Tibial nerve (tissue), 4 donors: Measurements from ENCODE around the gene ZMAT1. TPM values are rescaled to one million over a fixed set of nuclear protein-coding genes. Genes with fewer than 3 reads are reported as not detected.

Experiments
- DNase-seq, 2 donors: peaks; one replicate each; pipeline ENCODE4 v3.0.0-alpha.2; 2019; ENCODE audit warnings: low spot score in 2 of 2
- H3K27ac ChIP-seq, 4 donors: fragments of 200-600 bp; sonication (generic) in 3 of 4; one replicate each; pipeline ENCODE4 v1.5.1; 2017 to 2019; ENCODE audit warnings: mild to moderate bottlenecking in 1 of 4
- H3K27me3 ChIP-seq, 2 donors: fragments of 200-600 bp; sonication (generic) in 1 of 2; one replicate each; pipeline versions ENCODE4 v1.5.1 to v1.6.0; 2017 to 2019
- H3K36me3 ChIP-seq, 3 donors: fragments of 200-600 bp; sonication (generic); one replicate each; pipeline ENCODE4 v1.5.1; 2018 to 2019
- H3K4me1 ChIP-seq, 4 donors: fragments of 200-600 bp; sonication (generic) in 3 of 4; one replicate each; pipeline ENCODE4 v1.5.1; 2017 to 2019
- H3K4me3 ChIP-seq, 4 donors: fragments of 200-600 bp; sonication (generic) in 3 of 4; one replicate each; pipeline ENCODE4 v1.5.1; 2017 to 2019; ENCODE audit warnings: mild to moderate bottlenecking in 1 of 4, moderate library complexity in 1 of 4
- H3K9me3 ChIP-seq, 4 donors: fragments of 200-600 bp; sonication (generic) in 3 of 4; one replicate each; pipeline ENCODE4 v1.5.1; 2017 to 2019
- EP300 ChIP-seq, 2 donors: sonication (generic); formaldehyde crosslinking; IDR thresholded peaks; one replicate each; pipeline ENCODE4 v1.6.1; 2017; ENCODE audit warnings: antibody characterized with exemption in 2 of 2, mild to moderate bottlenecking in 1 of 2
- POLR2A ChIP-seq, 2 donors: fragments of 450-650 bp; IDR thresholded peaks; one replicate each; pipeline ENCODE4 v1.6.1; 2017; ENCODE audit warnings: antibody characterized with exemption in 2 of 2, mild to moderate bottlenecking in 2 of 2, moderate library complexity in 2 of 2
- WGBS, 2 donors: methylation state at CpG; one replicate each; pipeline ENCODE4 v1.1.5; 2018; 5-methylcytosine and 5-hydroxymethylcytosine counted together
- total RNA-seq, 4 donors: library from RNA; depleted of rRNA; stranded (reverse); fragments of >200 nt; gene quantifications; one replicate each; pipeline ENCODE4 v1.1.0, GENCODE V29; 2016
- TF ChIP-seq, protein P1 (sequence below), 5 experiments: fragments of 200-600 bp in 3 of 5; fragments of 450-650 bp in 2 of 5; sonication (generic) in 3 of 5; IDR thresholded peaks; one replicate each; pipeline ENCODE4 v1.5.1; 2016 to 2019; ENCODE audit warnings: antibody characterized with exemption in 5 of 5, mild to moderate bottlenecking in 3 of 5, moderate library complexity in 2 of 5

Gene ZMAT1
- total RNA-seq, 4 donors from 2014 or later, result 26.7 to 34.5 (median 32.9) TPM

DNA sequence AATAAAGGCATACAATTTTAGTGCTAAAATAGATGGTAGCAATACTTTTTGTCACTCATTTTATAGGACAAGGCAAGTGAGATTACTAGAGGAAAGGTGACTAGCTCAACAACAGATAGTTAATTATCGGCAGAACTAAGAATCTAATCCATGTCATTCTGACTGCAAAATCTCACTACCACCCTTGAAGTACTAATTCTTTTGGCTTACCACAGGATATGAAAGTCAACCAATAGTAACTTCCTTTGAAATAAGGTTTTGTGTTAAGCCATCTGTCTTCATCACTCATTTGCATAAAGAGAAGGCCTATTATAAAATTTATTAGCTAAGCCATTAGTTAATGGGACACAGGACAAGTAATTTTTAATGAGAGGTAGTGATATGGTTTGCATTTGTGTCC, 25.3 kb upstream of the ZMAT1 start:
- Histone ChIP-seq H3K9me3 (no peaks in the 10 kb centered on the region), H3K27ac (no peak overlapping the region), H3K36me3 (no peaks in the 10 kb centered on the region), H3K4me3 (no peak overlapping the region), H3K4me1 (no peaks in the 10 kb centered on the region), H3K27me3 (no peaks in the 10 kb centered on the region)
- DNase-seq, result no peak
- WGBS, 2 donors, result 89 to 95% methylated on average over 1 of the region's 1 CpG
- TF ChIP-seq EP300 (IDR thresholded peaks at IDR 0.05) (no peak), POLR2A (IDR thresholded peaks at IDR 0.05) (no peak)
- TF ChIP-seq, protein P1, sequence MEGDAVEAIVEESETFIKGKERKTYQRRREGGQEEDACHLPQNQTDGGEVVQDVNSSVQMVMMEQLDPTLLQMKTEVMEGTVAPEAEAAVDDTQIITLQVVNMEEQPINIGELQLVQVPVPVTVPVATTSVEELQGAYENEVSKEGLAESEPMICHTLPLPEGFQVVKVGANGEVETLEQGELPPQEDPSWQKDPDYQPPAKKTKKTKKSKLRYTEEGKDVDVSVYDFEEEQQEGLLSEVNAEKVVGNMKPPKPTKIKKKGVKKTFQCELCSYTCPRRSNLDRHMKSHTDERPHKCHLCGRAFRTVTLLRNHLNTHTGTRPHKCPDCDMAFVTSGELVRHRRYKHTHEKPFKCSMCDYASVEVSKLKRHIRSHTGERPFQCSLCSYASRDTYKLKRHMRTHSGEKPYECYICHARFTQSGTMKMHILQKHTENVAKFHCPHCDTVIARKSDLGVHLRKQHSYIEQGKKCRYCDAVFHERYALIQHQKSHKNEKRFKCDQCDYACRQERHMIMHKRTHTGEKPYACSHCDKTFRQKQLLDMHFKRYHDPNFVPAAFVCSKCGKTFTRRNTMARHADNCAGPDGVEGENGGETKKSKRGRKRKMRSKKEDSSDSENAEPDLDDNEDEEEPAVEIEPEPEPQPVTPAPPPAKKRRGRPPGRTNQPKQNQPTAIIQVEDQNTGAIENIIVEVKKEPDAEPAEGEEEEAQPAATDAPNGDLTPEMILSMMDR (IDR thresholded peaks at IDR 0.05), result no peak

DNA sequence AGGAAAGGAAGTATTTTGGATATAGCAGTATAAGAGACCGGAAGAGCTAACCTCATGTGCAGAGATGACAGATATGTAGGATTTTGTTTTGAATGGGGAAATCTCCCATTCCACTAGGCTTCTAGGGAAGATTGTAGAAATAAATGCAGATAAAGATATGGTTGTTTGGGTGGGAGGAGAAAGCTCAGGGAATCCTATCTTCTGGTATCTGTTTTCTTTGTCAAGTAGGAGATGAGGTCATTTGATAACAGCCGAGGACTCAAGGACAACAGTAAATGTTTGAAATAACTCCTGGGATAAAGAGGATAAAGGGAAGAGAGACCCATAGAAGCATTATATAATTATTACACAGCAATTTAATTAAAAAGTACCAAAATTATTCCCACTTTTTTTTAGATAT, 24.7 kb upstream of the ZMAT1 start:
- WGBS, 2 donors, result 55 to 83% methylated on average over 2 of the region's 2 CpGs
- H3K36me3 ChIP-seq, result no peaks in the 10 kb centered on the region

GRCh38 chrX:101950581-101950980, 18.8 kb upstream of the ZMAT1 start:
- Histone ChIP-seq H3K4me3 (no peak overlapping the region), H3K27ac (no peak overlapping the region), H3K9me3 (no peaks in the 10 kb centered on the region), H3K27me3 (no peaks in the 10 kb centered on the region), H3K4me1 (no peaks in the 10 kb centered on the region), H3K36me3 (no peaks in the 10 kb centered on the region)
- TF ChIP-seq POLR2A (IDR thresholded peaks at IDR 0.05), result no peak
- TF ChIP-seq, protein P1 (IDR thresholded peaks at IDR 0.05), result no peak
- TF ChIP-seq EP300 (IDR thresholded peaks at IDR 0.05), result no peak
- no peak for DNase-seq
- WGBS, 2 donors, result 75 to 81% methylated on average over 5 to 6 of the region's 6 CpGs

More for the DNA sequence above, 24.7 kb upstream of the ZMAT1 start:
- no peak for TF ChIP-seq EP300 (IDR thresholded peaks at IDR 0.05)
- no peak for TF ChIP-seq POLR2A (IDR thresholded peaks at IDR 0.05)
- TF ChIP-seq, protein P1 (IDR thresholded peaks at IDR 0.05), result no peak
- DNase-seq, result no peak
- no peaks in the 10 kb centered on the region for H3K9me3 ChIP-seq
- H3K27me3 ChIP-seq, result no peaks in the 10 kb centered on the region
- no peak overlapping the region for H3K27ac ChIP-seq
- no peak overlapping the region for H3K4me3 ChIP-seq
- no peaks in the 10 kb centered on the region for H3K4me1 ChIP-seq

- no peak for TF ChIP-seq EP300 (IDR thresholded peaks at IDR 0.05)
- TF ChIP-seq POLR2A (IDR thresholded peaks at IDR 0.05), result no peak
- TF ChIP-seq, protein P1 (IDR thresholded peaks at IDR 0.05), result no peak
- Histone ChIP-seq H3K27ac (peak overlapping the region; percentile 91 to 99 (median 98)), H3K4me3 (peak overlapping the region in 3 of 4 donors; percentile 79 to 86 (median 82)), H3K27me3 (peaks cover 0 to 3% of the 10 kb centered on the region in 2 donors), H3K36me3 (no peaks in the 10 kb centered on the region), H3K4me1 (peaks cover 0 to 6% (median 0%) of the 10 kb centered on the region in 4 donors), H3K9me3 (no peaks in the 10 kb centered on the region)
- DNase-seq, result no peak
- 20 to 63% methylated on average over 5 to 8 of the region's 8 CpGs for whole genome bisulfite sequencing, 2 donors
These were observed 383 bp upstream of the ZMAT1 start for GRCh38 chrX:101932249-101932570.

- peak in 1 of 2 donors; percentile 4 for DNase-seq
- TF ChIP-seq, protein P1 (IDR thresholded peaks at IDR 0.05), result no peak
- TF ChIP-seq EP300 (IDR thresholded peaks at IDR 0.05), result no peak
- Histone ChIP-seq H3K27me3 (peaks cover 0 to 3% of the 10 kb centered on the region in 2 donors), H3K36me3 (no peaks in the 10 kb centered on the region), H3K9me3 (no peaks in the 10 kb centered on the region), H3K4me3 (peak overlapping the region; percentile 34 to 86 (median 80)), H3K4me1 (peaks cover 0 to 6% (median 0%) of the 10 kb centered on the region in 4 donors), H3K27ac (peak overlapping the region; percentile 91 to 99 (median 98))
- WGBS, 2 donors, result 2 to 32% methylated on average over 6 of the region's 6 CpGs
These were observed 715 bp downstream of the ZMAT1 start for GRCh38 chrX:101931136-101931487.
